ENCODE measurements around the gene PLEK2.

- TF ChIP-seq, protein P1, sequence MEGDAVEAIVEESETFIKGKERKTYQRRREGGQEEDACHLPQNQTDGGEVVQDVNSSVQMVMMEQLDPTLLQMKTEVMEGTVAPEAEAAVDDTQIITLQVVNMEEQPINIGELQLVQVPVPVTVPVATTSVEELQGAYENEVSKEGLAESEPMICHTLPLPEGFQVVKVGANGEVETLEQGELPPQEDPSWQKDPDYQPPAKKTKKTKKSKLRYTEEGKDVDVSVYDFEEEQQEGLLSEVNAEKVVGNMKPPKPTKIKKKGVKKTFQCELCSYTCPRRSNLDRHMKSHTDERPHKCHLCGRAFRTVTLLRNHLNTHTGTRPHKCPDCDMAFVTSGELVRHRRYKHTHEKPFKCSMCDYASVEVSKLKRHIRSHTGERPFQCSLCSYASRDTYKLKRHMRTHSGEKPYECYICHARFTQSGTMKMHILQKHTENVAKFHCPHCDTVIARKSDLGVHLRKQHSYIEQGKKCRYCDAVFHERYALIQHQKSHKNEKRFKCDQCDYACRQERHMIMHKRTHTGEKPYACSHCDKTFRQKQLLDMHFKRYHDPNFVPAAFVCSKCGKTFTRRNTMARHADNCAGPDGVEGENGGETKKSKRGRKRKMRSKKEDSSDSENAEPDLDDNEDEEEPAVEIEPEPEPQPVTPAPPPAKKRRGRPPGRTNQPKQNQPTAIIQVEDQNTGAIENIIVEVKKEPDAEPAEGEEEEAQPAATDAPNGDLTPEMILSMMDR (IDR thresholded peaks at IDR 0.05 in 4 of 5, conservative IDR thresholded peaks at IDR 0.05 in 1 of 5): peak in 4 of 5 experiments; percentile 3 to 47 (median 22)
- TF ChIP-seq POLR2A (IDR thresholded peaks at IDR 0.05): no peak
These were observed 8.3 kb upstream of the PLEK2 start for GRCh38 chr14:67420102-67420739.
